GM12878 (cell line): ENCODE measurements around the gene MFSD8.

Source experiments
- CBX5 ChIP-seq: sonication (generic); IDR thresholded peaks from 2 replicates; pipeline ENCODE4 v1.6.1; 2016; ENCODE audit warnings: low read depth, moderate library complexity, mild to moderate bottlenecking, inconsistent platforms
- CREB1 ChIP-seq: IDR thresholded peaks from 2 replicates; pipeline ENCODE4 v1.6.1; 2012; ENCODE audit warnings: low read depth, mild to moderate bottlenecking, inconsistent platforms
- CTCF ChIP-seq, 3 experiments: IDR thresholded peaks in 2 of 3; conservative IDR thresholded peaks in 1 of 3; 2 replicates each; pipeline ENCODE4 v1.5.1; 2011; ENCODE audit warnings: low read depth in 3 of 3, low read length in 3 of 3, mild to moderate bottlenecking in 3 of 3, control low read depth in 2 of 3, moderate library complexity in 2 of 3, inconsistent platforms in 1 of 3, mixed read lengths in 1 of 3; ENCODE audit not compliant: control insufficient read depth in 2 of 3, insufficient read depth in 1 of 3; ENCODE audit errors: extremely low read depth in 1 of 3
- ELK1 ChIP-seq: IDR thresholded peaks from 2 replicates; pipeline ENCODE4 v1.6.1; 2012; ENCODE audit warnings: low read depth, low read length, improper control_type of control experiment
- ESRRA ChIP-seq: IDR thresholded peaks from 2 replicates; pipeline ENCODE4 v1.6.1; 2012; ENCODE audit warnings: mild to moderate bottlenecking, low read length, improper control_type of control experiment
- FOS ChIP-seq: IDR thresholded peaks from 3 replicates; pipeline ENCODE4 v1.6.1; 2011; ENCODE audit warnings: borderline replicate concordance; ENCODE audit not compliant: insufficient read length; ENCODE audit errors: extremely low read depth
- MLLT1 ChIP-seq: fragments of 450-650 bp; IDR thresholded peaks from 2 replicates; pipeline ENCODE4 v1.6.1; 2016; ENCODE audit warnings: mild to moderate bottlenecking
- SRF ChIP-seq, 2 experiments: IDR thresholded peaks; 2 replicates each; pipeline ENCODE4 v1.6.1; 2011; ENCODE audit warnings: low read depth in 2 of 2, low read length in 2 of 2, mild to moderate bottlenecking in 1 of 2, moderate library complexity in 1 of 2
- TAF1 ChIP-seq: IDR thresholded peaks from 2 replicates; pipeline ENCODE4 v1.6.1; 2011; ENCODE audit warnings: mild to moderate bottlenecking, low read depth, low read length, borderline replicate concordance
- YY1 ChIP-seq: IDR thresholded peaks from 2 replicates; pipeline ENCODE4 v1.6.1; 2011; ENCODE audit warnings: low read depth, mild to moderate bottlenecking, low read length

GRCh38 chr4:127993151-127993550, 28.2 kb upstream of the MFSD8 start:
- TF ChIP-seq SRF (IDR thresholded peaks at IDR 0.05; ENCODE audit: low read depth in 2 of 2, low read length in 2 of 2) (no peak), FOS (no peak), MLLT1 (no peak), ESRRA (no peak), CBX5 (no peak), YY1 (no peak), TAF1 (no peak), ELK1 (no peak), CTCF (IDR thresholded peaks at IDR 0.05 in 2 of 3, conservative IDR thresholded peaks at IDR 0.05 in 1 of 3; ENCODE audit: control insufficient read depth in 2 of 3, extremely low read depth in 1 of 3, insufficient read depth in 1 of 3, low read depth in 3 of 3, low read length in 3 of 3) (no peak), CREB1 (no peak)
